ENCODE results near the gene HDAC8.

DNA sequence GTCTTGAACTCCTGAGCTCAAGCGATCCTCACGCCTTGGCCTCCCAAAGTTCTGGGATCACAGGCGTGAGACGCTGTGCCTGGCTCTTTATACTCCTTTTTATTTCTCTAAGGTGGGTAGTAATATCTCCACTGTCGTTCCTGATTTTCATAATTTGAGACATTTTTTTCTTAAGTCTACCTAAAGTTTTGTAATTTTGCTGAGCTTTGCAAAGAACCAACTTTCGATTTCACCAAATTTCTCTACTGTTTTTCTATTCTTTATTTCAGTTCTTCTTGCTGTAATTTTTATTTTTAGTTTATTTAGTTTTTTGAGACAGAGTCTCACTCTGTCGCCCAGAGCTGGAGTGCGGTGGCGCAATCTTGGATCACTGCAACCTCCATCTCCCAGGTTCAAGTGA, 196.5 kb downstream of the HDAC8 start:
- TF ChIP-seq CTCF (IDR thresholded peaks at IDR 0.05 in 4 of 5, conservative IDR thresholded peaks at IDR 0.05 in 1 of 5) (no peak), POLR2A (IDR thresholded peaks at IDR 0.05) (no peak)

Data from gastrocnemius medialis (tissue), 4 donors.